Measurements from ENCODE around the gene CLIC1. TPM values are rescaled to one million over a fixed set of nuclear protein-coding genes. Genes with fewer than 3 reads are reported as not detected.

Gene CLIC1
- polyA plus RNA-seq, 6 donors from 2014 or later: 536 to 743 (median 628) TPM

- H3K4me1 Mint-ChIP-seq: peaks cover 11 to 24% (median 17%) of the 10 kb centered on the region in 3 donors
- peak overlapping the region in 1 of 8 donors; percentile 42 for H3K4me3 Mint-ChIP-seq
- peaks cover 0 to 24% of the 10 kb centered on the region in 2 donors for H3K36me3 Mint-ChIP-seq
- no peaks in the 10 kb centered on the region for H3K27me3 Mint-ChIP-seq
- no peaks in the 10 kb centered on the region for H3K9me3 Mint-ChIP-seq
- DNase-seq: no peak
- no peak for ATAC-seq (ENCODE audit: low read depth in 2 of 2)
- peak overlapping the region in 4 of 6 donors; percentile 55 to 78 (median 66) for H3K27ac Mint-ChIP-seq
Measured at GRCh38 chr6:31689249-31690110, 46.9 kb downstream of the CLIC1 start.

- no peaks in the 10 kb centered on the region for H3K9me3 Mint-ChIP-seq
- H3K27me3 Mint-ChIP-seq: no peaks in the 10 kb centered on the region
- no peak for ATAC-seq (ENCODE audit: low read depth in 2 of 2)
- peaks cover 0 to 19% of the 10 kb centered on the region in 2 donors for H3K36me3 Mint-ChIP-seq
- peak overlapping the region in 2 of 6 donors; percentile 10 to 84 for H3K27ac Mint-ChIP-seq
- no peak overlapping the region for H3K4me3 Mint-ChIP-seq
- H3K4me1 Mint-ChIP-seq: peaks cover 18 to 23% (median 22%) of the 10 kb centered on the region in 3 donors
- no peak for DNase-seq
Measured at GRCh38 chr6:31687860-31688693, 48.3 kb downstream of the CLIC1 start.

GRCh38 chr6:31687321-31687720, 49.0 kb downstream of the CLIC1 start:
- H3K36me3 Mint-ChIP-seq: peaks cover 0 to 15% of the 10 kb centered on the region in 2 donors
- H3K27ac Mint-ChIP-seq: no peak overlapping the region

GRCh38 chr6:31686483-31686882, 49.8 kb downstream of the CLIC1 start:
- Mint-ChIP-seq H3K4me1 (peaks cover 21 to 38% (median 21%) of the 10 kb centered on the region in 3 donors), H3K9me3 (no peaks in the 10 kb centered on the region), H3K27ac (peak overlapping the region in 4 of 6 donors; percentile 7 to 91 (median 70)), H3K27me3 (no peaks in the 10 kb centered on the region), H3K36me3 (peaks cover 0 to 15% of the 10 kb centered on the region in 2 donors), H3K4me3 (no peak overlapping the region)
- DNase-seq (no peak), ATAC-seq (ENCODE audit: low read depth in 2 of 2) (no peak)

More at GRCh38 chr6:31687321-31687720, 49.0 kb downstream of the CLIC1 start:
- peaks cover 18 to 30% (median 19%) of the 10 kb centered on the region in 3 donors for H3K4me1 Mint-ChIP-seq
- H3K4me3 Mint-ChIP-seq: no peak overlapping the region
- ATAC-seq (ENCODE audit: low read depth in 2 of 2) (no peak), DNase-seq (no peak)
- no peaks in the 10 kb centered on the region for H3K27me3 Mint-ChIP-seq
- no peaks in the 10 kb centered on the region for H3K9me3 Mint-ChIP-seq

GRCh38 chr6:31683591-31683990, 52.7 kb downstream of the CLIC1 start:
- DNase-seq (no peak), ATAC-seq (ENCODE audit: low read depth in 2 of 2) (no peak)
- H3K27ac Mint-ChIP-seq: peak overlapping the region in 2 of 6 donors; percentile 3 to 91
- H3K4me3 Mint-ChIP-seq: peak overlapping the region in 4 of 8 donors; percentile 57 to 79 (median 62)
- peaks cover 17 to 40% (median 26%) of the 10 kb centered on the region in 3 donors for H3K4me1 Mint-ChIP-seq
- no peaks in the 10 kb centered on the region for H3K27me3 Mint-ChIP-seq
- peaks cover 0 to 15% of the 10 kb centered on the region in 2 donors for H3K36me3 Mint-ChIP-seq
- H3K9me3 Mint-ChIP-seq: no peaks in the 10 kb centered on the region

- H3K9me3 Mint-ChIP-seq: no peaks in the 10 kb centered on the region
- H3K4me1 Mint-ChIP-seq: peaks cover 36 to 49% (median 42%) of the 10 kb centered on the region in 3 donors
- H3K36me3 Mint-ChIP-seq: peaks cover 0 to 3% of the 10 kb centered on the region in 2 donors
- H3K27ac Mint-ChIP-seq: peak overlapping the region in 5 of 6 donors; percentile 16 to 86 (median 73)
- DNase-seq: peak; percentile 29
- no peaks in the 10 kb centered on the region for H3K27me3 Mint-ChIP-seq
- ATAC-seq (ENCODE audit: low read depth in 2 of 2): peak; percentile 61 to 64
- peak overlapping the region; percentile 72 to 90 (median 85) for H3K4me3 Mint-ChIP-seq
Measured at GRCh38 chr6:31681135-31681671, 55.1 kb downstream of the CLIC1 start.

Other genes starting within 250 kb of the CLIC1 start
- gene MICB, start 238.4 kb downstream of the CLIC1 start, polyA plus RNA-seq (ENCODE audit: low read depth in 6 of 6): 10 to 100 TPM in 3 of 6 donors, 1 to 10 TPM in 3; 4.4 to 14.3 (median 9.7) TPM
- not detected for gene MCCD1, start 207.6 kb downstream of the CLIC1 start, polyA plus RNA-seq (ENCODE audit: low read depth in 6 of 6)
- gene DDX39B, start 194.5 kb downstream of the CLIC1 start, polyA plus RNA-seq (ENCODE audit: low read depth in 6 of 6): 100 to 1,000 TPM in 1 of 6 donors, 10 to 100 TPM in 5; 41.6 to 117 (median 74.5) TPM
- gene ATP6V1G2, start 189.9 kb downstream of the CLIC1 start, polyA plus RNA-seq (ENCODE audit: low read depth in 6 of 6): under 1 TPM in 2 of 6 donors, not detected in 4; 0.67 to 0.69 TPM
- gene NFKBIL1, start 188.9 kb downstream of the CLIC1 start, polyA plus RNA-seq (ENCODE audit: low read depth in 6 of 6): 10 to 100 TPM in 2 of 6 donors, 1 to 10 TPM in 3, under 1 TPM in 1; 0.24 to 11.4 (median 8.9) TPM
- gene LTA, start 164.2 kb downstream of the CLIC1 start, polyA plus RNA-seq (ENCODE audit: low read depth in 6 of 6): 10 to 100 TPM in 5 of 6 donors, 1 to 10 TPM in 1; 6.6 to 26.0 (median 19.4) TPM
- gene TNF, start 161.0 kb downstream of the CLIC1 start, polyA plus RNA-seq (ENCODE audit: low read depth in 6 of 6): 1 to 10 TPM; 1.1 to 5.2 (median 2.6) TPM
- 1,000 to 10,000 TPM; 1,940 to 3,141 (median 2,206) TPM for gene LTB, start 154.1 kb downstream of the CLIC1 start, polyA plus RNA-seq (ENCODE audit: low read depth in 6 of 6)
- gene LST1, start 150.3 kb downstream of the CLIC1 start, polyA plus RNA-seq (ENCODE audit: low read depth in 6 of 6): 10 to 100 TPM; 28.2 to 78.2 (median 35.2) TPM
- 100 to 1,000 TPM in 5 of 6 donors, 10 to 100 TPM in 1; 84.4 to 158 (median 108) TPM for gene NCR3, start 143.5 kb downstream of the CLIC1 start, polyA plus RNA-seq (ENCODE audit: low read depth in 6 of 6)
- 10 to 100 TPM in 1 of 6 donors, 1 to 10 TPM in 4, under 1 TPM in 1; 0.50 to 14.4 (median 3.5) TPM for gene AIF1, start 121.3 kb downstream of the CLIC1 start, polyA plus RNA-seq (ENCODE audit: low read depth in 6 of 6)
- gene PRRC2A, start 115.8 kb downstream of the CLIC1 start, polyA plus RNA-seq (ENCODE audit: low read depth in 6 of 6): 10 to 100 TPM in 1 of 6 donors, 1 to 10 TPM in 4, under 1 TPM in 1; 0.70 to 11.3 (median 6.3) TPM
- gene BAG6, start 83.9 kb downstream of the CLIC1 start, polyA plus RNA-seq (ENCODE audit: low read depth in 6 of 6): 10 to 100 TPM; 20.1 to 27.0 (median 24.2) TPM
- 10 to 100 TPM in 4 of 6 donors, 1 to 10 TPM in 2; 7.6 to 19.6 (median 13.7) TPM for gene APOM, start 80.6 kb downstream of the CLIC1 start, polyA plus RNA-seq (ENCODE audit: low read depth in 6 of 6)
- gene C6orf47, start 75.8 kb downstream of the CLIC1 start, polyA plus RNA-seq (ENCODE audit: low read depth in 6 of 6): 10 to 100 TPM; 16.8 to 39.9 (median 28.4) TPM
- 10 to 100 TPM; 18.5 to 27.8 (median 23.5) TPM for gene GPANK1, start 71.5 kb downstream of the CLIC1 start, polyA plus RNA-seq (ENCODE audit: low read depth in 6 of 6)
- gene CSNK2B, start 70.5 kb downstream of the CLIC1 start, polyA plus RNA-seq (ENCODE audit: low read depth in 6 of 6): 100 to 1,000 TPM; 279 to 299 (median 286) TPM
- under 1 TPM in 3 of 6 donors, not detected in 3; 0.23 to 0.87 (median 0.50) TPM for gene LY6G5B, start 66.6 kb downstream of the CLIC1 start, polyA plus RNA-seq (ENCODE audit: low read depth in 6 of 6)
- gene LY6G5C, start 55.5 kb downstream of the CLIC1 start, polyA plus RNA-seq (ENCODE audit: low read depth in 6 of 6): 1 to 10 TPM in 1 of 6 donors, under 1 TPM in 3, not detected in 2; 0.48 to 1.6 (median 0.92) TPM
- 10 to 100 TPM; 27.3 to 45.3 (median 33.4) TPM for gene ABHD16A, start 33.2 kb downstream of the CLIC1 start, polyA plus RNA-seq (ENCODE audit: low read depth in 6 of 6)
- 1 to 10 TPM in 1 of 6 donors, under 1 TPM in 2, not detected in 3; 0.60 to 1.8 (median 0.75) TPM for gene LY6G6F, start 29.7 kb downstream of the CLIC1 start, polyA plus RNA-seq (ENCODE audit: low read depth in 6 of 6)
- not detected for gene LY6G6D, start 21.2 kb downstream of the CLIC1 start, polyA plus RNA-seq (ENCODE audit: low read depth in 6 of 6)
- not detected for gene LY6G6C, start 14.8 kb downstream of the CLIC1 start, polyA plus RNA-seq (ENCODE audit: low read depth in 6 of 6)
- gene MPIG6B, start 13.2 kb downstream of the CLIC1 start, polyA plus RNA-seq (ENCODE audit: low read depth in 6 of 6): 1 to 10 TPM in 5 of 6 donors, not detected in 1; 3.0 to 5.1 (median 3.7) TPM
- 10 to 100 TPM; 57.1 to 87.6 (median 82.1) TPM for gene DDAH2, start 7.2 kb downstream of the CLIC1 start, polyA plus RNA-seq (ENCODE audit: low read depth in 6 of 6)
- 1 to 10 TPM in 5 of 6 donors, not detected in 1; 1.9 to 9.3 (median 2.6) TPM for gene MSH5, start 3.5 kb upstream of the CLIC1 start, polyA plus RNA-seq (ENCODE audit: low read depth in 6 of 6)
- gene SAPCD1, start 26.1 kb upstream of the CLIC1 start, polyA plus RNA-seq (ENCODE audit: low read depth in 6 of 6): under 1 TPM in 1 of 6 donors, not detected in 5; 0.96 TPM
- gene VWA7, start 40.8 kb upstream of the CLIC1 start, polyA plus RNA-seq (ENCODE audit: low read depth in 6 of 6): under 1 TPM in 2 of 6 donors, not detected in 4; 0.13 to 0.29 TPM
- 10 to 100 TPM; 42.2 to 70.6 (median 50.3) TPM for gene VARS1, start 59.2 kb upstream of the CLIC1 start, polyA plus RNA-seq (ENCODE audit: low read depth in 6 of 6)
- 100 to 1,000 TPM in 1 of 6 donors, 10 to 100 TPM in 5; 75.4 to 107 (median 92.4) TPM for gene LSM2, start 70.4 kb upstream of the CLIC1 start, polyA plus RNA-seq (ENCODE audit: low read depth in 6 of 6)
- 1 to 10 TPM in 1 of 6 donors, under 1 TPM in 4, not detected in 1; 0.45 to 1.4 (median 0.71) TPM for gene HSPA1L, start 78.8 kb upstream of the CLIC1 start, polyA plus RNA-seq (ENCODE audit: low read depth in 6 of 6)
- 10 to 100 TPM in 2 of 6 donors, 1 to 10 TPM in 3, under 1 TPM in 1; 0.23 to 12.1 (median 7.9) TPM for gene HSPA1A, start 79.0 kb upstream of the CLIC1 start, polyA plus RNA-seq (ENCODE audit: low read depth in 6 of 6)
- 1 to 10 TPM; 1.1 to 2.8 (median 1.8) TPM for gene HSPA1B, start 91.2 kb upstream of the CLIC1 start, polyA plus RNA-seq (ENCODE audit: low read depth in 6 of 6)
- 10 to 100 TPM; 10.9 to 19.5 (median 18.2) TPM for gene NEU1, start 126.3 kb upstream of the CLIC1 start, polyA plus RNA-seq (ENCODE audit: low read depth in 6 of 6)
- not detected for gene SLC44A4, start 142.5 kb upstream of the CLIC1 start, polyA plus RNA-seq (ENCODE audit: low read depth in 6 of 6)
- gene EHMT2, start 161.2 kb upstream of the CLIC1 start, polyA plus RNA-seq (ENCODE audit: low read depth in 6 of 6): 10 to 100 TPM; 29.9 to 50.7 (median 35.9) TPM
- gene ZBTB12, start 165.6 kb upstream of the CLIC1 start, polyA plus RNA-seq (ENCODE audit: low read depth in 6 of 6): under 1 TPM in 1 of 6 donors, not detected in 5; 0.20 TPM
- gene C2, start 191.2 kb upstream of the CLIC1 start, polyA plus RNA-seq (ENCODE audit: low read depth in 6 of 6): under 1 TPM in 1 of 6 donors, not detected in 5; 0.31 TPM
- gene CFB, start 209.6 kb upstream of the CLIC1 start, polyA plus RNA-seq (ENCODE audit: low read depth in 6 of 6): 1 to 10 TPM in 3 of 6 donors, under 1 TPM in 1, not detected in 2; 0.68 to 1.6 (median 1.1) TPM
- gene NELFE, start 222.4 kb upstream of the CLIC1 start, polyA plus RNA-seq (ENCODE audit: low read depth in 6 of 6): 100 to 1,000 TPM in 1 of 6 donors, 10 to 100 TPM in 5; 59.1 to 104 (median 65.3) TPM
- 10 to 100 TPM; 10.7 to 21.0 (median 18.1) TPM for gene SKIC2, start 222.6 kb upstream of the CLIC1 start, polyA plus RNA-seq (ENCODE audit: low read depth in 6 of 6)
- 10 to 100 TPM; 15.5 to 24.0 (median 20.5) TPM for gene DXO, start 235.6 kb upstream of the CLIC1 start, polyA plus RNA-seq (ENCODE audit: low read depth in 6 of 6)
- under 1 TPM in 3 of 6 donors, not detected in 3; 0.27 to 0.54 (median 0.29) TPM for gene C4A, start 245.5 kb upstream of the CLIC1 start, polyA plus RNA-seq (ENCODE audit: low read depth in 6 of 6)

Measured in naive B cell (primary cell).